Brain pericyte (primary cell): Measurements from ENCODE around the gene STARD9.
"Not testable (repeated sequence)": the region's sequence is repeated elsewhere in the genome, so short reads cannot be mapped to it uniquely, and the experiment has no call there.

Experiments used
- DNase-seq: peaks from one replicate; pipeline ENCODE4 v3.0.0-alpha.2; 2012; ENCODE audit warnings: low read depth, low spot score

The STARD9 gene

DNA sequence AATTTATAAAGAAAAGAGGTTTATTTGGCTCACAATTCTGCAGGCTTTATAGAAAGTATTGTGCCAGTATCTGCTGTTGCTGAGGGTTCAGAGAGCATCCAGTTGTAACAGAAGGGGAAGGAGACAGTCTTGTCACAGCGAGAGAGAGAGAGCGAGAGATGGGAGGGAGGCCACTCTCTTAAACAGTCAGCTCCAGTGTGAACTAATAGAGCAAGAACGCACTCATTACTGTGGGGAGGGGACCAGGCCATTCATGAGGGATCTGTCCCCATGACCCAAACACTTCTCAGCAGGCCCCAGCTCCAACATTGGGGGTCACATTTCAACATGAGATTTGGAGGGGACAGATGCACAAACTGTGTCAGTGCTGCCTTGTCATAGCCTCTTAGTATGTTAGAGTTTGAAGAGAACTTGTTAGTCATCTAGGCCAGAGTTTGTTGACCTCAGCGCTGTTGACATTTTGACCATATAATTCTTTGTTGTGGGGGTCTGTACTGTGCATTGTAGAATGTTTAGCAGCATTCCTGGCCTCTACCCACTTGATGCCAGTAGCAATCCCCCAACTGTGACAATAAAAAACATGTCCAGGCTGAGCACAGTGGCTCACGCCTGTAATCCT is 15.3 kb downstream of the STARD9 start:
- DNase-seq: no peak

DNA sequence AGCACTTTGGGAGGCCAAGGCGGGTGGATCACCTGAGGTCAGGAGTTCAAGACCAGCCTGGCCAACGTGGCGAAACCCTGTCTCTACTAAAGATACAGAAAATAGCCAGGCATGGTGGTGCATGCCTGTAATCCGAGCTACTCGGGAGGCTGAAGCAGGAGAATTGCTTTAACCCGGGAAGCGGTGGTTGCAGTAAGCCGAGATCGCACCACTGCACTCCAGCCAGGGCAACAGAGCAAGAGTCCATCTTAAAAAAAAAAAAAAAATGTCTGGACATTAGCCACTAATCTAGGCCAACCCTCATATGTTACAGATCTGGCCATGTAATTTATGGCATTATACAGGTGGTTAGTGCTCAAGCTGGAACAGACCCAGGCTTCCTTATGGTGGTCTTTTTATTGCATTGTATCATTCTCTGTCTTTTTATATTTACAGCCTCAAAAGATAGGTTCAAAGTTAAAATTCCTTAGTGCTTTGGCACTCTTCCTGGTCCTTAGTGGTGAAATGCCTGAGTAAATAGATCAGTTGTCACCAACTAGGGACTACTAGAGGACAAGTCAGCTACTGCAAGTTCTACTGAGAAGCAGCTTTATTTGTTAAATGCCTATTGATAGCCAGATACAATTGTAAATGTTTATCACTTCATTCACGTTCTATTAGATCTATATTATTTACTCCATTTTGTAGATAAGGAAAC is 16.0 kb downstream of the STARD9 start:
- no peak for DNase-seq

DNA sequence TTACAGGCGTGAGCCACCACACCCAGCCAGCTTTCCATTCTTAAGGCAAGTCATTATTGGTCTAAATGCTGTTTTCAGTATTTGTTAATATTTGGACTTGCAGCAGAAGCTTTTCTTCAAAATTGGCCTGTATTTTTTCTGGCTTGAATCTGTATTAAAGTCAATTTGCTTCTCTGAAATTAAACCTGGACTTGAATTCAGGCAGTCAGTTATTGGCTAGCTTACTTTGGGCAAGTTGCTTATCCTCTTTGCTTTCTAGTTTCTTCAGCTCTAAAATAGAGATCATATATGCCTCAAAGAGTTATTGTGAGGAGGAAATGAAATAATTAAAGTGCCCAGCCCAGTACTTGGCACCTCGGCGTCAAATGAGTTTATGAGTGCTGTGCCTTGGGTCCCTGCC is 17.3 kb downstream of the STARD9 start:
- no peak for DNase-seq

DNA sequence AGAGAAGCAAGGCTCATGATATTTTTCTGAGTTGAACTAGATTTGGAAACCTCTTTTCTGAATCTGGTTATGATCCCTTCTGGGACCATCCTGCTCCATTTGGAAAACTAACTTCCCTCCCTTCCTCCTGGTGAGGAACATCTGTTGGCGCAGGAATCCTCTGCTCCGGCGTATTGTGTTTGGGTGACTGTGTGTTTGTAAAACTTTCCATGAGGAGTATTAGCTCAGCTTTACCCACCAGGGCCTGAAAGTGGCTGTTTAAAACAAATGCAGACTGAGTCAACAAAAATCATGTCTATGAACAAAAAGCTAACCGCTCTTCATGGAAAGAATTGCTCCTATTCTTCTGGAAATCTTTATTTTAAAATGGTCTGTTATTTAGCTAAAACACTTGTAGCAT is 17.7 kb downstream of the STARD9 start:
- DNase-seq: no peak

DNA sequence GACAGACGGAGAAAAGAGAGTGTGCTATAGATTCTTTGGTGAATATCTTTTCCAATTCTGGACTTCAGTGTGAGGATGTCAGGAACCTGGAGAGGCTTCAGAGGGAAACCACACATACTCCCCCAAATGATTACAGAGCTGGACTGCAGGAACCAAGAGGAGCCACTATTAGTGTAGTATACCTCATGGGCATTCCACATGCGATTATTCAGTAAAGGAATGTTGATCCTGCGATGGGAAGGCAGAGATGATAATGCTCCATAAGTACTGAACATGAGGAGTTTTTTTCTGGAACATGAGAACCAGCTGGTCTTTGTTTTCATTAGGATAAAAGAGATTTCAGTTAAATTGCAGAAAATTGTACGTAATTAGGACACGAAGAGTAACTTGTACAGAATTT is 18.7 kb downstream of the STARD9 start:
- no peak for DNase-seq

DNA sequence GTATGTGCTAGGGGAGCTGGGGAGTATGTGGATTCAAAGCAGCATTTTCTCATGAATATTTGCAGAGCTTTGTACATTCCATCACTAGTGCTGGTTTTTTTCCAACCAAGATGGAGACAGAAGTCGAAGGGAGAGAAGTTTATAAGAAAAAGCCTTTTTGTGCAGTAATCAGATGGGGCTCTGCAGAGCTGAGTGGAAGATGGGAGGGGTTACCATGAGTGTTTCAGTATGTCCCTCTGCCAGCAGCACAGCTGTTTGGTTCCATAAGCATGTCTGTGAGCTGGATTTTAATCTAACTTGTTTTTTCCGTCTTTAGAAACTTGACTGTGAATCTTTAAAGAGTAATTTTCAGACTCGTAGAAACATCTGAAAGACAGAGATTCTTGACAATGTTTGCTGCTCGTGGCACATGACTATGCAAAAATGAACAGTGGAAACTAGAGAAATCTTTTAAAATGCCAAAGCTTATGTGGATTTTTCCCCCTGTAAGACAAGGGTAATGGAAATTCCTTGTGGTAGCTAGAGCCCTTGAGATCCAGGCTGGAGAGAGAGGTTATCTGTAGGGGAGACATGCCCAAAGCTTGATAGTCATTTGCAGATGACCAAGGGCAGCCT is 20.3 kb downstream of the STARD9 start:
- no peak for DNase-seq

DNA sequence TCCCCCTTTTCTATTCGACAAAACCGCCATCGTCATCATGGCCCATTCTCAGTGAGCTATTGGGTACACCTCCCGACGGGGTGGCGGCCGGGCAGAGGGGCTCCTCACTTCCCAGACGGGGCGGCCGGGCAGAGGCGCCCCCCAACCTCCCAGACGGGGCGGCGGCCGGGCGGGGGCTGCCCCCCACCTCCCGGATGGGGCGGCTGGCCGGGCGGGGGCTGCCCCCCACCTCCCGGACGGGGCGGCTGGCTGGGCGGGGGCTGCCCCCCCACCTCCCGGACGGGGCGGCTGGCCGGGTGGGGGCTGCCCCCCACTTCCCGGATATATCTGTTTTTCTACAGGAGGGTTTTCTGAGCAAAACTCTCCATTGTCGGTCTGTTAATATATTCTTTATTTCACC is 25.9 kb downstream of the STARD9 start:
- DNase-seq: not testable (repeated sequence)

DNA sequence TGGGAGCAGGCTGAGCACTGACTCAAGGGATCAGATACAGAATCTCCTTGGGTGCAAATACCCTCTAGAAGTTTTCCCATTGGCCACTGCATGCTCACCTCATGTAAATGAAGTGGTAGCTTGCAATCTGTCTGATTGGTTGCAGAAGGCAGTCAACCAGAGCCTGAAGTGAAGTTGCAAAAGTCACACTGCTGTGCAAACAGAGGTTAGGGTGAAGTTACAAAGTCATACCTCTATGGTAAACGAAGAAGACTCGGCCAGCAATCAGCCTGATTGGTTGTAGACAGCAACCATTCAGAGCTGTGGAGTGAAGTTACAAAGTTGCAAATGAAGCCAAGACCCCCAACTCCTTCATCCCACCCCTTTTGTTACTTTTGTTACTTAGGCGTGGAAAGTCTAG is 27.1 kb downstream of the STARD9 start:
- no peak for DNase-seq

DNA sequence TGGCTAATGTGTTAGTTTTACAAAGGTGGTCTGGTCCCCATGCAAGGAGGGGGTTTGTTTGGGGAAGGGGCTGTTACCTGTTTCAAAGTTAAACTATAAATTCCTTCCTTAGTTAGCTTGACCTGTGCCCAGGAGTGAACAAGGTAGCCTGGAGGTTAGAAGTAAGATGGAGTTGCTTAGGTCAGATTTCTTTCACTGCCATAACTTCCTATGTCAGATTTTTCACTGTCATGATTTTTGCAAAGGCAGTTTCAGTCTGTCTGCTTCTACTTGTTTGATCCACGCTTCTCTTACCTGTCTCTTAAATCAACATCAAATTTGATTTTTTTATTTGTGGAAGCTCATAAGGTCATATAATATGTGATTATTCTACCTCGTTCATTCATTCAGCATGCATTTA is 28.6 kb downstream of the STARD9 start:
- no peak for DNase-seq

DNA sequence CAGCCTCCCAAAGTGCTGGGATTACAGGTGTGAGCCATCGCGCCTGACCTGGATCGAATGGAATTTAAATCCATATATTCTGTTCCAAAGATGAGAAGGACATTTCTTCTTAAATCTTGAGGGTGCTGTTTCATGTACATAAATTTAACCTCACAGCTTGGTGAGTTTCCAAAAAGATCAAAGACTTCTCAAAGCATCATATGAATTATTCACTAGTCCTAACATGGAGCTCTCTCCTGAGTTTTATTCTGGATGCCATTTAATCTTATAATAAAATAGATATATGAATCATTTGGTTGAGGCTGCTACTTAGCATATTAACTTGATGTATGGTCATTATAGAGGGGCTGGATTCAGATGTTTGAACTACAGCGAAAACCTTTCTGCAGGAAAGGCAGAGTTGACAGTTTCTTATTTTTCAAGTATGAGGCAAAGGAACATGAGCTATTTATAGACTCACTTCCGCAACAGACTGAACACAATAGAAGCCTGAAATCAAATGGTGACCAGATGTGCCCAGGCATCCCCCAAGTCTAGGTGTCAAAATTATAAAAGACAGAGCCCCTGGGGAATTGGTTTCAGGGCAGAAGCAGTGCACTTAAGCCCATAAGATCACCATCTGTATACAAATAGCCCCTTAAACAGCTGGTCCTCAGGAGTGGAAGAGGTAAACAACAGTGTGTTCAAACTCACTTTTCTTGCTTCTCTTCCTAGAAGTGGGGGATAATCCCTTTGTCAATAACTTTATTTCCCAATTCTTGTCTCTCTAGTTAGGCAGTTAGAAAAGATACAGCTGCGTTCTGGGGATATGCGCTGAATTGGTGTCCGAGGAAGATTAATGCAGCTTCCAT is 29.7 kb downstream of the STARD9 start:
- DNase-seq: no peak

DNA sequence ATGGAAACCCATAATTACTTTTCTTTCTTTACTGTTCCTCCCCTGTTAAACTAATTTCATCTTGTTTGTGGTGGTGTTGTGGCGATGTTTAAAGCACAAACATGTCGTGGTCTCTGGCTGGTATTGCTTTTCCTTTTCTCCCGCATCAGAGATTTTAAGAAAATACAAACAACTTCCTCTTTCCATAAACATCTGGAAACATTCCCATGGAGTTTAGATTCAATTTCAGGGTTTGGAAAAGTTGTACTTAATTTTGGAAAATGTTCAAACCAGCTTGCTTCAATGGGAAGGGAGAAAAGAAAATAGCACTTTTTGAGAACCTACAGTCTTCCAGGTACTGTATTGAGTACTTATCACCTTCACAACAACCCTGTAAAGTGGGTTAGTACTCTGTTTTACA is 30.4 kb downstream of the STARD9 start:
- DNase-seq: no peak

DNA sequence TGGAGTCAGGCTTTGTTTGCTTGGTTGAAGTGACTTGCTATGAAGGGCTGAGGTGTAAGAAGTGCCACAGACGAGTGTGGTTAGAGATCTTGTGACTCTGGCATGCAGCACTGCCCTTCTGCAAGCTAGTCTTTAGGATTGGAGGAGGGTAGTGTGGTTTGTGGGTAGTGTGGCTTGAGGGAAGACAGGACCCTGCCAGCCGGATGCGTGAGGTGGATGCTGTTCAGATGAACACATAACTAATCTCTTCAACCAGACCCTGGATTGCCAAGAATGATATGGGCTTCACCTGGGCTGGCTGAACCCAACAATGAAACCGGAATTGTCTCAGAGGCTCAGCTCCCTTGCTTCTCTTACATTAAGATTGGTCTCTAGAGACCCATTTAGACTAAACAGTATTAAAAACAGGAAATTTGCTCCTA is 32.7 kb downstream of the STARD9 start:
- no peak for DNase-seq

DNA sequence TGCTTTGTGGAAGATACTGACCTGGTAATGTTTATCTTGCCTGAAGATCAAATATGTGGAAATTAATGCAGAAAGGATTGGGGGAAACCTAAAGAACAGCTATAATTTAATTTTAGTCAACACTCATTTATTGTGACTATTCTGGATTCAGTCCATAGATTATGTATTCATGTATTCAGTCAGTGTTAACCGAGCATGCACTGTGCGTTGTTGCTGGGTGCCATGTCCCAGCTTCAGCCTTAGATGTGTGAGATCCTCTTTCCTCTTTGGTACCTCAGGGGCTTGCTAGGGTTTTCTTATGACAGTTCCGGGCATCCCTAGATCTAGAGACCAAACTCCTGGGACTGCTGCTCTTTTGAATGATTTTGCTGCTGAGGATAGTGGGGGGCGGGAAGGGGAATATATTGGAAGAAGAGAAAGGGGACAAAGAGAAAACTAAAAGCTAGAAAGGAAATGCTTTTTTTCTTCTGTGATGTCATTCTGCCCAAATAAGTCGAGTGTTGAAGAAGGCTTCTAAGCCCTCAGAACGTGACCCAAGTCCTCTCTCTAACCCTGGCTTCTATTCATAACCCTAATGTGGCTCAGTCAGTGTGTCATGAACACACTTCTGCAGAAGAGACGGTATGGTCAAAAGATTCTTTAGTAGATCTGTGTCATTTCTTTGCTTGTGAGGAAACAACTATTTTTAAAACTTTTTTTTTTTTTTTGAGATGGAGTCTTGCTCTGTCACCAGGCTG is 33.5 kb downstream of the STARD9 start:
- DNase-seq: no peak

DNA sequence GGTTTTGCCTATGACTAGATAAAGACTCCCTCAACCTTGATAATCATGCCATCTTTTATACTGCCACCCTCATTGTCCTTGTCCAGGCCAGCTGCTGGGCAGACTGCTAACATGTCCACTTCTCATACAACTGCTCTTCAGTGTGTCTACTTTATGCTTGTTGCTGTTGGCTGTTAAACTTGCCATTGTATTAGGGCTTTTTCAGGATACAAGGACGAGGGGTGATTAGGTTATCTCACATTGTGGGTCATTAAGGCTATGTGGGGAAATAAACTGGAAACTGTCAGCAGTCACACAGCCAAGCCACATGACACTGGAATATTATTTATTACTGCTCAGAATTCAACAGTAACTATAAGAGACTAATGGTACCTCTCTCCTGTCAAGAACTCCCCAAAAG is 36.1 kb downstream of the STARD9 start:
- no peak for DNase-seq

DNA sequence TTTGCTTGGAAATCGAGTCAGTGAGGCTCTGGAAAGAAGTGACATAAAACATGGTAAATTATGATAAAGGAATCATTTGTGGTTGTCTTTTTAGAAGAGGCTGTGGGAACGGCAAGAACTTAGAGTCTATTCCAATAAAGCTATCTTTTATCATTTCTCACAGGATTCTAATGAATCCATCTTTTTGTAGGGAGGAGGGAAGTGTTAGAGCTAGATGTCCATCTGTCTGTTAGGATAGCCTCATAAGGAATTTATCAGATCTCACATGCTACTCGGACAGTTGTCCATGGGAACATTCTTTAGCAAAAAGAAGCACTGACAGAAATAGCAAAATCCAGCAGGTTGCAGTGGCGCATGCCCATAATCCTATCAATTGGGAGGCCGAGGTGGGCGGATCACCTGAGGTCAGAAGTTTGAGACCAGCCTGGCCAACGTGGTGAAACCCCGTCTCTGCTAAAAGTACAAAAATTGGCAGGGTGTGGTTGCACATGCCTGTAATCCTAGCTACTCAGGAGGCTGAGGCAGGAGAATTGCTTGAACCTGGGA is 37.0 kb downstream of the STARD9 start:
- DNase-seq: no peak

DNA sequence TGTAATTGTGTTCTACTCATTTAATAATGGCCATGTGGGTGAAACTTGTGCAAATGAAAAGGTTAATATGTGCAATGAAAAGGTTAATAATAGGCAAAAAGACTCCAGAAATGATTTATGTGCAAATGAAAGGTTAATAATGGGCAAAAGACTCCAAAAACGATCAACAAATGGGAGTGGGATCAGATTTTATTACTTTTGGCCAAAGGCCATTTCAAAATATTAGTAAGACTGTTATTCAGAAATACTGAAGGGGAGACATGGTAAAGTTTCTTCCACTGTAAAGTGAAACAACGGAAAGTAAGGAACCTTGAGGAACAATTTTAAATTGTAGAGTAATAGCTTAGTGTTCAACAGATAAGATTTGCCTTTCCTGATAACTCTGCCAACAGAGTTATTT is 40.7 kb downstream of the STARD9 start:
- no peak for DNase-seq

DNA sequence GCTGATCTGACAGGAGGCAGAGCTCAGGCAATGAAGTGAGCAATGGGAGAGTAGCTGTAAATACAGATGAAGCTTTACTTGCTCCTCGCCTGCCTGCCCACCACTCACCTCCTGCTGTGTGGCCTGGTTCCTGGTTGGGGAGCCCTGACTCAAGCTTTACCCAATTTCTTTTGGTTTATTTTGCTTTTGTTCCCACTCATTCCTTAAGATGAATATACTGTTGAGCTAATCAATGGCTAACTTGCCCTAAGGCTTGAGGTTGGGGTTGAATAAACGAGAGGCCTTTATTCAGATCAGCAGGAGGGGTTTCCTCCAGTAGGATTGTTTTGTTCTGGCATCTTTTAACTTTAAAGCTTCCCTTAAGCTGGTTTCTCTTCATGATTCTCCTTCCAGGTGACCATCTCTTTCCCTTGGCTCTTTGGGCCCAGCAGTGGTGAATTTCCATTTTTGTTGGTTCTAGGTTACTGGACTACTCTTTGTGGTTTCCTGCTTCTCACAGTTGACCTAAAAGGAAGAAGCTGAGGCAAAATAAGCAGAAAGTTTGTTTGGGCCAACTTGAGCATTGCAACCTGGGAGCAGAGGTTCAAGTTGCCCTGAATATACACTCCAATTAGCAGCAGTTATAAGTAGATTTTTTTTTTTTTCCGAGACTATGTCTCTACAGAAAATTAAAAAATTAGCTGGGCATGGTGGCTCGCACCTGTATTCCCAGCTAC is 44.4 kb downstream of the STARD9 start:
- no peak for DNase-seq

DNA sequence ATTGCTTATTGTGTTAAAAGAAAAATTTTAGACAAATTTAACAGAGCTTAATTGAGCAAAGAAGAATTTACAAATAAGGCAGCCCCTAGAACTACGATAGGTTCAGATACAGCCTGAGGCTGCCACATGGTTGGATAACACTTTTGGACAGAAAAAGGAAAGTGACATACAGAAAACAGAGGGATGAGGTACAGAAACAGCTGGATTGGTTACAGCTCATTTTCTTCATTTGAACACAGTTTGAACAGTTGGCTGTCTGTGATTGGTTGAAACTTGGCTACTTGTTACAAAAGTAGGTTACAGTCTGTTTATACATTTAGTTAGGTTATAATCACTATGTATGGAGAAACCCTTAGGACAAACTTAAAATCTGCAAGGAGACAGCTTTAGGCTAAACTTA is 46.0 kb downstream of the STARD9 start:
- no peak for DNase-seq

DNA sequence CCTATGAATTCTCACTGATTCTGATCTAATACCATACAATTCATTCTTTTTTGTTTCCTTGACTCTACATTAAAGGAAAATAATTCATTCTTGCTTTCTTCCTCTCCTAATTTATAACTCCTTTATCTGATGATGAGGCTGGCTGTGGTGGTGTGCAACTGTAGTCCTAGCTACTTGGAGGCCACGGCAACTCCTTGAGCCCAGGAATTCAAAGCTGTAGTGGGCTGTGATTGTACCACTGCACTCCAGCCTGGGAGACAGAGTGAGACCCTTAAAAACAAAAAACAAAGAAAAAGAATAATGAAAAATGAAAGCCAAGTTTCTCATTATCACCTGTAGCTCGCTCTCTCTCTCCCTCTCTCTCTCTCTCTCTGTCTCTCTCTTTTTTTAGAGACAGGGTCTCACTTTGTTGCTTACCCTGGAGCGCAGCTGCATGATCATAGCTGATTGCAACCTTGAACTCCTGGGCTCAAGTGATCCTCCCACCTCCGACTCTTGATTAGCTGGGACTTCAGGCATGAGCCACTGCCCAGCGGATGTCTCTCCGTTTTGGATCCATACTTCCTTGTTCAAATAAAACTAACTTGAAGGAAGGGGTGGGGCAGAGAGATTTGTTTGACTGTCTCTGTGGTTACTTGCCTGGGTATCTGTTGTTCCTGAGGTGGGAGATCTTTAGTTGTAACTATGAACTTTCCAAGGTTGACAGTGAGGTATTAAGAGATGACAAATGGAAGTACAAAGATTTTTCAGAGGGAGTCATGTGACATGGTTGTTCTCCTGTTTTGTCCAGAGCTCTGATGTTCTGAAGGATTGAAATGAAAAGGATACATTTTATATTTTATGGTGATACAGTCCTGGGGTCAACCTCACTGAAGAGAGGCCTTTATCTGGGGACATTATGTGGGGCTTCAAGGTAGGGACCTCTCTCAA is 46.9 kb downstream of the STARD9 start:
- DNase-seq: no peak

DNA sequence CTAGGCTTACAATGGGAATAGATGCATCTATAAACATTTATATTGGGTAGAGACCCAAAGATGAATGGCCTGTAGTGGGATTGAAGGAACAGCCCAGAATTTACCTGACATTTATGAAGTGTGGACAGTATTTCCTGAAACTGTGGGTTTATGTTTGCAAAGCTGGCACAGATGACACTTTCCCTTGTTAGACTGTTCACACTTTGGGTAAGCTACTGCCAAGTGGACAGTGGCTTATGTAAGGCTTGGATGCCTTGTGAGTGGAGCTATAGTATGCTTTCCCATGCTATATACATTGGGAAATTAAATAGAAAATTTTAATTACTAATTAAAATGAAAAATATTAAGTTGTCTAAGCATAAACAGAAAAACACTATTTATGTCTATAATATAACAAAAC is 48.5 kb downstream of the STARD9 start:
- no peak for DNase-seq
